K562 (cell line): ENCODE results near the gene ABCC11.

ENCODE experiments used
- CTCF ChIP-seq, 3 experiments: IDR thresholded peaks in 2 of 3; conservative IDR thresholded peaks in 1 of 3; 2 replicates each; pipeline ENCODE4 v1.5.1; 2011 to 2012; ENCODE audit warnings: low read length in 3 of 3, mild to moderate bottlenecking in 3 of 3, control low read depth in 2 of 3, improper control_type of control experiment in 1 of 3, inconsistent platforms in 1 of 3, low read depth in 1 of 3, mixed read lengths in 1 of 3, moderate library complexity in 1 of 3; ENCODE audit not compliant: insufficient read depth in 2 of 3
- GABPB1 ChIP-seq: sonication (generic); formaldehyde crosslinking; IDR thresholded peaks from 2 replicates; pipeline ENCODE4 v1.8.0; 2022; ENCODE audit warnings: mild to moderate bottlenecking, missing genetic modification reagents
- MYC ChIP-seq, 2 experiments: fragments of 250-450 bp in 1 of 2; sonication (Bioruptor Pico) in 1 of 2; IDR thresholded peaks; 2 replicates each; pipeline versions ENCODE4 v1.5.1 to v1.6.1; 2012 to 2021; ENCODE audit warnings: low read depth in 2 of 2, borderline replicate concordance in 1 of 2, improper control_type of control experiment in 1 of 2, low read length in 1 of 2, mild to moderate bottlenecking in 1 of 2, moderate library complexity in 1 of 2
- NFE2 ChIP-seq: IDR thresholded peaks from 2 replicates; pipeline ENCODE4 v1.6.1; 2014; ENCODE audit warnings: antibody characterized with exemption, low read depth
- RAD21 ChIP-seq, 2 experiments: fragments of 250-450 bp in 1 of 2; fragments of 450-650 bp in 1 of 2; sonication (Bioruptor Pico) in 1 of 2; formaldehyde crosslinking in 1 of 2; IDR thresholded peaks in 1 of 2; conservative IDR thresholded peaks in 1 of 2; 2 replicates each; pipeline versions ENCODE4 v1.4.0 to v1.8.0; 2020 to 2022; ENCODE audit warnings: mild to moderate bottlenecking in 2 of 2, moderate library complexity in 1 of 2
- RBM39 ChIP-seq: fragments of 200-400 bp; formaldehyde crosslinking; optimal IDR thresholded peaks from 2 replicates; pipeline ENCODE3; 2018; ENCODE audit warnings: low read depth, low read length
- ZNF121 ChIP-seq: sonication (generic); formaldehyde crosslinking; conservative IDR thresholded peaks from 2 replicates; pipeline ENCODE4 v1.8.0; 2022; ENCODE audit warnings: missing genetic modification reagents
- ZNF263 ChIP-seq: sonication (generic); formaldehyde crosslinking; IDR thresholded peaks from 2 replicates; pipeline ENCODE4 v1.8.0; 2022; ENCODE audit warnings: mild to moderate bottlenecking, missing genetic modification reagents, borderline replicate concordance
- TF ChIP-seq, protein P1 (sequence below): IDR thresholded peaks from 3 replicates; pipeline ENCODE4 v1.6.1; 2011; ENCODE audit warnings: borderline replicate concordance, mild to moderate bottlenecking, moderate library complexity; ENCODE audit not compliant: insufficient read length; ENCODE audit errors: extremely low read depth

DNA sequence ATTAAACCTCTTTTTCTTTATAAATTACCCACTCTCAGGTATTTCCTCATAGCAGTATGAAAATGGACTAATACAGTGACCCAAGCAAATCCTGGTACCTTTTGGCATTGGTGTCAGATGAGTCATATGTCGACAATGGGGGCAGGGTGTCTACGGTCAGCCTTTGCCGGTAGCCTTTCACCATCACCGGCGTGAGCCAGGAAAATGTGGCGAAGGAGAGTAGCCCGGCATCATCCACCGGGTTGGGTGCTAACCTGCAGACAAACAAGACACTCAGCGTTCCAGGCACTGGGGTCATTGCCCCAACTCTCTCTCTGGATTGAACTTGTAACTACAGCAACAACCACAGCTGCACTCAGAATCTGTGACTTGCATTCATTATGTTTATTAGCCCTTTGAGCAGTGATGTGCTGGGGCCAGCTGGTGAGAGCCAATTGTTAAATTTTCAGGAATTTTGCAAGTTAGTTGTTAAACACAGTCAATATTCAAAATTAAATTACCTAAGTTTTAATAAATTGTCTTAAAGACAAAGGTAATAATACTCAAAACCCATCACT, 103.4 kb downstream of the ABCC11 start:
- TF ChIP-seq ZNF263 (CRISPR knock-in tag) (no peak), CTCF (IDR thresholded peaks at IDR 0.05 in 2 of 3, conservative IDR thresholded peaks at IDR 0.05 in 1 of 3; ENCODE audit: insufficient read depth in 2 of 3, low read depth in 1 of 3, low read length in 3 of 3) (no peak), RBM39 (no peak), MYC (IDR thresholded peaks at IDR 0.05; ENCODE audit: low read depth, low read length) (no peak), MYC (CRISPR knock-in tag; IDR thresholded peaks at IDR 0.05; ENCODE audit: borderline replicate concordance, low read depth) (no peak), NFE2 (no peak), RAD21 (CRISPR knock-in tag; conservative IDR thresholded peaks at IDR 0.05 in 1 of 2, IDR thresholded peaks at IDR 0.05 in 1 of 2) (no peak), GABPB1 (CRISPR knock-in tag) (no peak), ZNF121 (CRISPR knock-in tag) (no peak)
- TF ChIP-seq, protein P1, sequence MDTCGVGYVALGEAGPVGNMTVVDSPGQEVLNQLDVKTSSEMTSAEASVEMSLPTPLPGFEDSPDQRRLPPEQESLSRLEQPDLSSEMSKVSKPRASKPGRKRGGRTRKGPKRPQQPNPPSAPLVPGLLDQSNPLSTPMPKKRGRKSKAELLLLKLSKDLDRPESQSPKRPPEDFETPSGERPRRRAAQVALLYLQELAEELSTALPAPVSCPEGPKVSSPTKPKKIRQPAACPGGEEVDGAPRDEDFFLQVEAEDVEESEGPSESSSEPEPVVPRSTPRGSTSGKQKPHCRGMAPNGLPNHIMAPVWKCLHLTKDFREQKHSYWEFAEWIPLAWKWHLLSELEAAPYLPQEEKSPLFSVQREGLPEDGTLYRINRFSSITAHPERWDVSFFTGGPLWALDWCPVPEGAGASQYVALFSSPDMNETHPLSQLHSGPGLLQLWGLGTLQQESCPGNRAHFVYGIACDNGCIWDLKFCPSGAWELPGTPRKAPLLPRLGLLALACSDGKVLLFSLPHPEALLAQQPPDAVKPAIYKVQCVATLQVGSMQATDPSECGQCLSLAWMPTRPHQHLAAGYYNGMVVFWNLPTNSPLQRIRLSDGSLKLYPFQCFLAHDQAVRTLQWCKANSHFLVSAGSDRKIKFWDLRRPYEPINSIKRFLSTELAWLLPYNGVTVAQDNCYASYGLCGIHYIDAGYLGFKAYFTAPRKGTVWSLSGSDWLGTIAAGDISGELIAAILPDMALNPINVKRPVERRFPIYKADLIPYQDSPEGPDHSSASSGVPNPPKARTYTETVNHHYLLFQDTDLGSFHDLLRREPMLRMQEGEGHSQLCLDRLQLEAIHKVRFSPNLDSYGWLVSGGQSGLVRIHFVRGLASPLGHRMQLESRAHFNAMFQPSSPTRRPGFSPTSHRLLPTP, result no peak
